Endothelial cell of umbilical vein (primary cell): ENCODE results near the gene CATSPERD.

Experiments used
- CTCF ChIP-seq, 2 donors: IDR thresholded peaks; 1 replicate in 1 of 2; 2 replicates in 1 of 2; pipeline ENCODE4 v1.5.1; 2011; ENCODE audit warnings: low read length in 2 of 2, mild to moderate bottlenecking in 2 of 2, moderate library complexity in 2 of 2, control low read depth in 1 of 2, inconsistent platforms in 1 of 2, low read depth in 1 of 2; ENCODE audit not compliant: insufficient read depth in 1 of 2; ENCODE audit errors: extremely low read depth in 1 of 2
- EZH2 ChIP-seq: IDR thresholded peaks from 2 replicates; pipeline ENCODE4 v1.6.1; 2012; ENCODE audit warnings: borderline replicate concordance, low read depth, mild to moderate bottlenecking, moderate library complexity, low read length, inconsistent platforms; ENCODE audit not compliant: severe bottlenecking
- FOS ChIP-seq: IDR thresholded peaks from 2 replicates; pipeline ENCODE4 v1.6.1; 2011; ENCODE audit warnings: mild to moderate bottlenecking, low read length, moderate library complexity, borderline replicate concordance; ENCODE audit not compliant: insufficient read depth
- POLR2A ChIP-seq: IDR thresholded peaks from 2 replicates; pipeline ENCODE4 v1.6.1; 2012; ENCODE audit warnings: low read depth, mild to moderate bottlenecking, control low read depth, low read length
- POLR2AphosphoS5 ChIP-seq: IDR thresholded peaks from 2 replicates; pipeline ENCODE4 v1.6.1; 2012; ENCODE audit warnings: low read depth, mild to moderate bottlenecking, control low read depth, low read length, moderate library complexity; ENCODE audit not compliant: insufficient read depth
- TF ChIP-seq, protein P1 (sequence below): IDR thresholded peaks from 2 replicates; pipeline ENCODE4 v1.6.1; 2011; ENCODE audit not compliant: insufficient read depth, insufficient read length

- TF ChIP-seq CTCF (IDR thresholded peaks at IDR 0.05; ENCODE audit: extremely low read depth in 1 of 2, insufficient read depth in 1 of 2, low read depth in 1 of 2, low read length in 2 of 2) (no peak), POLR2A (no peak), EZH2 (no peak), FOS (no peak), POLR2AphosphoS5 (no peak)
- TF ChIP-seq, protein P1, sequence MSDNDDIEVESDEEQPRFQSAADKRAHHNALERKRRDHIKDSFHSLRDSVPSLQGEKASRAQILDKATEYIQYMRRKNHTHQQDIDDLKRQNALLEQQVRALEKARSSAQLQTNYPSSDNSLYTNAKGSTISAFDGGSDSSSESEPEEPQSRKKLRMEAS: no peak
Measured at GRCh38 chr19:5718037-5718578, 2.3 kb upstream of the CATSPERD start.
